Occipital lobe (tissue), 2 donors: ENCODE data around the gene PBXIP1. TPM values are rescaled to one million over a fixed set of nuclear protein-coding genes. Genes with fewer than 3 reads are reported as not detected.

Source experiments
- DNase-seq: peaks from one replicate; lab custom pipeline; 2025; lab: John Stamatoyannopoulos, UW
- total RNA-seq: library from RNA; depleted of rRNA; stranded (reverse); fragments of >200 nt; gene quantifications from one replicate; pipeline ENCODE4 v1.2.3, GENCODE V29; 2014

Gene PBXIP1
- total RNA-seq: 25.0 TPM

GRCh38 chr1:154955718-154956543 lies at the start of gene PBXIP1:
PBXIP1 (minus strand) TSS chr1:154956099; CDS start chr1:154953721, 2,378 bp downstream.
- peak; percentile 68 for DNase-seq

GRCh38 chr1:155005076-155006011 lies 49.4 kb upstream of the PBXIP1 start:
- DNase-seq: peak; percentile 47

GRCh38 chr1:155004352-155005075 lies 48.6 kb upstream of the PBXIP1 start:
- no peak for DNase-seq

- DNase-seq: peak; percentile 64
Measured at GRCh38 chr1:155003766-155004351, 48.0 kb upstream of the PBXIP1 start.

GRCh38 chr1:155003227-155003765 lies 47.4 kb upstream of the PBXIP1 start:
- DNase-seq: no peak

- DNase-seq: no peak
Measured at GRCh38 chr1:155002464-155003226, 46.7 kb upstream of the PBXIP1 start, which contains the start of gene ZBTB7B. ZBTB7B (plus strand) TSS chr1:155002802; CDS start chr1:155014661, 11,859 bp downstream.

GRCh38 chr1:155001675-155002463 lies 46.0 kb upstream of the PBXIP1 start:
- peak; percentile 100 for DNase-seq

GRCh38 chr1:155001425-155001674 lies 45.5 kb upstream of the PBXIP1 start:
- DNase-seq: no peak

- DNase-seq: peak; percentile 82
Measured at GRCh38 chr1:155000726-155001424, 45.0 kb upstream of the PBXIP1 start.

GRCh38 chr1:155000411-155000725 lies 44.5 kb upstream of the PBXIP1 start:
- DNase-seq: no peak

- DNase-seq: no peak
Measured at GRCh38 chr1:154999571-155000410, 43.9 kb upstream of the PBXIP1 start.

- DNase-seq: peak; percentile 26
Measured at GRCh38 chr1:154998818-154999570, 43.1 kb upstream of the PBXIP1 start.

GRCh38 chr1:154998201-154998780 lies 42.4 kb upstream of the PBXIP1 start:
- no peak for DNase-seq

- no peak for DNase-seq
Measured at GRCh38 chr1:154996966-154997701, 41.2 kb upstream of the PBXIP1 start.

- peak; percentile 15 for DNase-seq
Measured at GRCh38 chr1:154995301-154995983, 39.5 kb upstream of the PBXIP1 start.

GRCh38 chr1:154994591-154994990 lies 38.7 kb upstream of the PBXIP1 start:
- no peak for DNase-seq
